ENCODE data around the gene DNASE1L1. TPM values are rescaled to one million over a fixed set of nuclear protein-coding genes. Genes with fewer than 3 reads are reported as not detected.
"Not testable (repeated sequence)": the region's sequence is repeated elsewhere in the genome, so short reads cannot be mapped to it uniquely, and the experiment has no call there.

DNASE1L1 gene
- total RNA-seq, 2 experiments from 2014 or later, result 9.4 to 10.3 TPM

- H3K27ac Mint-ChIP-seq, result peak overlapping the region; percentile 100
- H3K4me1 Mint-ChIP-seq (ENCODE audit: low read depth), result peaks cover 2% of the 10 kb centered on the region
These were observed 9.3 kb downstream of the DNASE1L1 start for GRCh38 chrX:154399527-154400368.

GRCh38 chrX:154398668-154399526 lies 10.2 kb downstream of the DNASE1L1 start:
- ChIA-PET CTCF (interaction anchor here (0.8 to 2.7 kb wide), 2 partner anchors 25 to 91 kb away, joined by 5 to 9 read pairs; partner anchors contain the start of gene SLC10A3), POLR2A (interaction anchor here (0.6 to 6.2 kb wide), 25 partner anchors 11 to 432 kb away, joined by 3 to 97 read pairs (median 9); partner anchors contain the start of genes ATP6AP1, DNASE1L1, EMD and HCFC1)
- DNase-seq (peak; percentile 88), ATAC-seq (peak; percentile 15)
- intact Hi-C loops (cut with micrococcal nuclease), result no loop called here
- no peaks in the 10 kb centered on the region for H3K27me3 Mint-ChIP-seq
- H3K36me3 Mint-ChIP-seq (ENCODE audit: low read depth), result peaks cover 30% of the 10 kb centered on the region
- H3K4me1 Mint-ChIP-seq (ENCODE audit: low read depth), result peaks cover 2% of the 10 kb centered on the region
- peak overlapping the region; percentile 100 for H3K27ac Mint-ChIP-seq
- TF ChIP-seq CTCF (IDR thresholded peaks at IDR 0.05), result peak; percentile 69
- H3K9me3 Mint-ChIP-seq, result no peaks in the 10 kb centered on the region
- H3K4me3 Mint-ChIP-seq, result peak overlapping the region; percentile 98

More at GRCh38 chrX:154399527-154400368, 9.3 kb downstream of the DNASE1L1 start:
- Mint-ChIP-seq H3K4me3 (peak overlapping the region; percentile 98), H3K27me3 (no peaks in the 10 kb centered on the region), H3K9me3 (no peaks in the 10 kb centered on the region), H3K36me3 (ENCODE audit: low read depth) (peaks cover 30% of the 10 kb centered on the region)
- TF ChIP-seq CTCF (IDR thresholded peaks at IDR 0.05), result no peak
- POLR2A ChIA-PET, result interaction anchor here (1.0 to 6.2 kb wide), 23 partner anchors 10 to 144 kb away, joined by 3 to 97 read pairs (median 9); partner anchors contain the start of genes ATP6AP1, DNASE1L1, EMD and LAGE3
- no peak for ATAC-seq
- intact Hi-C loops (cut with micrococcal nuclease), result no loop called here
- CTCF ChIA-PET, result no interaction called here
- DNase-seq, result peak; percentile 52

- ChIA-PET CTCF (interaction anchor here (1.2 to 2.7 kb wide), 2 partner anchors 13 to 25 kb away, joined by 3 to 9 read pairs; no protein-coding TSS in a partner anchor), POLR2A (interaction anchor here (0.7 to 6.2 kb wide), 23 partner anchors 12 to 431 kb away, joined by 3 to 97 read pairs (median 9); partner anchors contain the start of genes ATP6AP1, DNASE1L1, EMD and HCFC1)
- peak; percentile 84 for ATAC-seq
- peak within 1 kb of the TSS; percentile 100 for H3K27ac Mint-ChIP-seq
- no peaks in the 10 kb centered on the region for H3K27me3 Mint-ChIP-seq
- no peaks in the 10 kb centered on the region for H3K9me3 Mint-ChIP-seq
- TF ChIP-seq CTCF (IDR thresholded peaks at IDR 0.05), result no peak
- intact Hi-C loops (cut with micrococcal nuclease), result no loop called here
- peak within 1 kb of the TSS; percentile 98 for H3K4me3 Mint-ChIP-seq
- peaks cover 30% of the 10 kb centered on the region for H3K36me3 Mint-ChIP-seq (ENCODE audit: low read depth)
- DNase-seq, result peak; percentile 93
- peaks cover 2% of the 10 kb centered on the region for H3K4me1 Mint-ChIP-seq (ENCODE audit: low read depth)
These were observed 11.0 kb downstream of the DNASE1L1 start, which contains the start of gene RPL10 for GRCh38 chrX:154397888-154398667. Gene RPL10, plus strand, starts transcription at chrX:154398377. Its CDS starts 143 bp downstream, at chrX:154398520.

- ATAC-seq, result peak; percentile 54
- CTCF ChIA-PET, result interaction anchor here (1.2 to 2.7 kb wide), 2 partner anchors 13 to 24 kb away, joined by 3 to 9 read pairs; no protein-coding TSS in a partner anchor
- Mint-ChIP-seq H3K27me3 (no peaks in the 10 kb centered on the region), H3K4me3 (peak overlapping the region; percentile 98), H3K9me3 (no peaks in the 10 kb centered on the region), H3K36me3 (ENCODE audit: low read depth) (peaks cover 30% of the 10 kb centered on the region), H3K4me1 (ENCODE audit: low read depth) (peaks cover 2% of the 10 kb centered on the region), H3K27ac (peak overlapping the region; percentile 100)
- no peak for TF ChIP-seq CTCF (IDR thresholded peaks at IDR 0.05)
- peak; percentile 73 for DNase-seq
- intact Hi-C loops (cut with micrococcal nuclease), result no loop called here
- POLR2A ChIA-PET, result interaction anchor here (0.7 to 6.2 kb wide), 16 partner anchors 13 to 430 kb away, joined by 3 to 97 read pairs (median 12); partner anchors contain the start of genes ATP6AP1, DNASE1L1, EMD and HCFC1
These were observed 11.8 kb downstream of the DNASE1L1 start for GRCh38 chrX:154396973-154397887.

- H3K9me3 Mint-ChIP-seq; H3K27me3 Mint-ChIP-seq; H3K4me1 Mint-ChIP-seq (ENCODE audit: low read depth); CTCF ChIA-PET; H3K27ac Mint-ChIP-seq; DNase-seq; intact Hi-C loops (cut with micrococcal nuclease); ATAC-seq: not testable (repeated sequence)
- POLR2A ChIA-PET, result interaction anchor here (5.7 kb wide), 1 partner anchor 20 kb away, joined by 30 read pairs; no protein-coding TSS in a partner anchor
- H3K4me3 Mint-ChIP-seq, result peak overlapping the region; percentile 98
- H3K36me3 Mint-ChIP-seq (ENCODE audit: low read depth), result peaks cover 30% of the 10 kb centered on the region
These were observed 12.7 kb downstream of the DNASE1L1 start for GRCh38 chrX:154396363-154396762.
